Esophagus squamous epithelium (tissue), 4 donors: ENCODE results near the gene MED7.

Source experiments
- POLR2A ChIP-seq, 4 donors: fragments of 450-650 bp; IDR thresholded peaks; one replicate each; pipeline ENCODE4 v1.6.1; 2017; ENCODE audit warnings: antibody characterized with exemption in 4 of 4, mild to moderate bottlenecking in 4 of 4, moderate library complexity in 3 of 4
- TF ChIP-seq, protein P1 (sequence below), 6 experiments: fragments of 450-650 bp in 4 of 6; fragments of 200-600 bp in 2 of 6; sonication (generic) in 2 of 6; IDR thresholded peaks; one replicate each; pipeline ENCODE4 v1.5.1; 2016 to 2019; ENCODE audit warnings: antibody characterized with exemption in 6 of 6, mild to moderate bottlenecking in 4 of 6, moderate library complexity in 4 of 6

DNA sequence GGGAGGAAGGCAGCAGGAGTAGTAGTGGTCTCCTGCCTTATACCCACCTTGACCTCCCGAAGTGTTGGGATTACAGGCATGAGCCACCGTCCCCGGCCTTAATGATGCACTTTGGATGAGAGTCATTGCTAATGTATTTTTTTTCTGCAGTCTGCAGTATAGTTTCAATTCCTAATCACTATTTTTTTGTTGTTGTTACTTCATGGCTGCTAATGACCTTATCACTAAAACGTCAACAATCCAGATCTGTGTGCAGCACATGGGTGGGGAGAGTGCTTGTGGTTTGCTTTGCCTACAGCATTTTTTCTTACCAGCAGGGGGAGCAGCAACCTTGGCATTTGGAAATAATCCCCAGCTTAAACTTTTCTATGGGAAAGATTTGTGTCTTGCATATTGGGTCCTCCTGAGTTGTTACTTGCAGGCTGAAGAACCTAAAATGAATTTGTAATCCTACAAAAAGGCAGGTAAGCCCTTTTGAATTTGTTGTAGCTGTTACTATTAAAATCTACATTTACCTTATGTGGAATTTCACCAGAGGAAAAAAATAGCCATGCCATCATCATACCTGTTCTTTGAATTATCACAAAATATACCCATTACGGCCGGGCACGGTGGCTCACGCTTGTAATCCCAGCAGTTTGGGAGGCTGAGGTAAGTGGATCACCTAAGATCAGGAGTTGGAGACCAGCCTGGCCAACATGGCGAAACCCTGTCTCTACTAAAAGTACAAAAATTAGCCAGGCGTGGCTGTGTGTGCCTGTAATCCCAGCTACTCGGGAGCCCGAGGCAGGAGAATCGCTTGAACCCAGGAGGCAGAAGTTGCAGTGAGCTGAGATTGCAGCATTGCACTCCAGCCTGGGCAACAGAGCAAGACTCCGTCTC, 6.3 kb upstream of the MED7 start:
- TF ChIP-seq, protein P1, sequence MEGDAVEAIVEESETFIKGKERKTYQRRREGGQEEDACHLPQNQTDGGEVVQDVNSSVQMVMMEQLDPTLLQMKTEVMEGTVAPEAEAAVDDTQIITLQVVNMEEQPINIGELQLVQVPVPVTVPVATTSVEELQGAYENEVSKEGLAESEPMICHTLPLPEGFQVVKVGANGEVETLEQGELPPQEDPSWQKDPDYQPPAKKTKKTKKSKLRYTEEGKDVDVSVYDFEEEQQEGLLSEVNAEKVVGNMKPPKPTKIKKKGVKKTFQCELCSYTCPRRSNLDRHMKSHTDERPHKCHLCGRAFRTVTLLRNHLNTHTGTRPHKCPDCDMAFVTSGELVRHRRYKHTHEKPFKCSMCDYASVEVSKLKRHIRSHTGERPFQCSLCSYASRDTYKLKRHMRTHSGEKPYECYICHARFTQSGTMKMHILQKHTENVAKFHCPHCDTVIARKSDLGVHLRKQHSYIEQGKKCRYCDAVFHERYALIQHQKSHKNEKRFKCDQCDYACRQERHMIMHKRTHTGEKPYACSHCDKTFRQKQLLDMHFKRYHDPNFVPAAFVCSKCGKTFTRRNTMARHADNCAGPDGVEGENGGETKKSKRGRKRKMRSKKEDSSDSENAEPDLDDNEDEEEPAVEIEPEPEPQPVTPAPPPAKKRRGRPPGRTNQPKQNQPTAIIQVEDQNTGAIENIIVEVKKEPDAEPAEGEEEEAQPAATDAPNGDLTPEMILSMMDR (IDR thresholded peaks at IDR 0.05): peak; percentile 73 to 88 (median 78)
- no peak for TF ChIP-seq POLR2A (IDR thresholded peaks at IDR 0.05)
